Fibroblast of lung (primary cell): ENCODE results near the gene IGLON5. TPM values are rescaled to one million over a fixed set of nuclear protein-coding genes. Genes with fewer than 3 reads are reported as not detected.

ENCODE experiments used
- DNase-seq, 2 donors: peaks; one replicate each; pipeline versions ENCODE4 v3.0.0 to v3.0.0-alpha.2; 2010; ENCODE audit warnings: low read depth in 2 of 2
- H2AFZ ChIP-seq: 2 replicates; pipeline ENCODE4 v1.5.1; 2012; ENCODE audit warnings: low read length, control low read depth, inconsistent platforms
- H3K27ac ChIP-seq: 2 replicates; pipeline ENCODE4 v1.5.1; 2011; ENCODE audit warnings: low read length, control low read depth; ENCODE audit not compliant: insufficient read depth
- H3K27me3 ChIP-seq: 2 replicates; pipeline ENCODE4 v1.5.1; 2011; ENCODE audit warnings: mild to moderate bottlenecking, low read length; ENCODE audit not compliant: control insufficient read depth, insufficient read depth
- H3K36me3 ChIP-seq: 2 replicates; pipeline ENCODE4 v1.5.1; 2011; ENCODE audit warnings: low read length; ENCODE audit not compliant: control insufficient read depth, insufficient read depth
- H3K4me1 ChIP-seq: 2 replicates; pipeline ENCODE4 v1.5.1; 2011; ENCODE audit warnings: low read length; ENCODE audit not compliant: control insufficient read depth, insufficient read depth; ENCODE audit errors: extremely low read depth
- H3K4me2 ChIP-seq: 2 replicates; pipeline ENCODE4 v1.5.1; 2011; ENCODE audit warnings: low read length, control low read depth; ENCODE audit not compliant: insufficient read depth; ENCODE audit errors: extremely low read depth
- H3K4me3 ChIP-seq, 4 experiments: fragments of 200-600 bp in 1 of 4; sonication (generic) in 1 of 4; replicated peaks in 1 of 4; 2 replicates each; pipeline ENCODE4 v1.5.1; 2011 to 2016; ENCODE audit warnings: low read length in 4 of 4, low read depth in 3 of 4, mild to moderate bottlenecking in 3 of 4, control low read depth in 2 of 4, inconsistent platforms in 1 of 4, mixed read lengths in 1 of 4; ENCODE audit not compliant: insufficient read depth in 1 of 4; ENCODE audit errors: control extremely low read depth in 1 of 4
- H3K79me2 ChIP-seq: 2 replicates; pipeline ENCODE4 v1.5.1; 2012; ENCODE audit warnings: mild to moderate bottlenecking, low read length, inconsistent platforms; ENCODE audit not compliant: control insufficient read depth, insufficient read depth
- H3K9ac ChIP-seq: 2 replicates; pipeline ENCODE4 v1.5.1; 2011; ENCODE audit warnings: mild to moderate bottlenecking, low read length, control low read depth; ENCODE audit not compliant: insufficient read depth
- H3K9me3 ChIP-seq: 2 replicates; pipeline ENCODE4 v1.5.1; 2012; ENCODE audit warnings: low read depth, low read length; ENCODE audit not compliant: control insufficient read depth, insufficient read depth
- H4K20me1 ChIP-seq: 2 replicates; pipeline ENCODE4 v1.5.1; 2011; ENCODE audit warnings: low read length; ENCODE audit not compliant: control insufficient read depth, insufficient read depth; ENCODE audit errors: extremely low read depth
- EZH2 ChIP-seq: IDR thresholded peaks from 2 replicates; pipeline ENCODE4 v1.5.1; 2012; ENCODE audit warnings: low read length, control low read depth, mild to moderate bottlenecking; ENCODE audit errors: missing control alignments
- polyA plus RNA-seq, 2 donors: library from polyadenylated mRNA; depleted of rRNA in 1 of 2; stranded (reverse) in 1 of 2; unstranded in 1 of 2; fragments of >200 nt; gene quantifications; 2 replicates each; pipeline ENCODE4 v1.2.1, GENCODE V29; 2011 to 2012; ENCODE audit warnings: missing spikeins in 1 of 2
- total RNA-seq: library from RNA; depleted of rRNA; stranded (reverse); fragments of >200 nt; gene quantifications from 2 replicates; pipeline ENCODE4 v1.2.1, GENCODE V29; 2014
- TF ChIP-seq, protein P1 (sequence below), 2 donors: IDR thresholded peaks in 1 of 2; conservative IDR thresholded peaks in 1 of 2; 1 replicate in 1 of 2; 2 replicates in 1 of 2; pipeline ENCODE4 v1.5.1; 2011 to 2012; ENCODE audit warnings: low read length in 2 of 2, control low read depth in 1 of 2, inconsistent platforms in 1 of 2, low read depth in 1 of 2, mild to moderate bottlenecking in 1 of 2

IGLON5 gene
- total and polyA plus RNA-seq, 2 donors (not counting 1 experiment from before 2014, with no cell fraction given): not detected

DNA sequence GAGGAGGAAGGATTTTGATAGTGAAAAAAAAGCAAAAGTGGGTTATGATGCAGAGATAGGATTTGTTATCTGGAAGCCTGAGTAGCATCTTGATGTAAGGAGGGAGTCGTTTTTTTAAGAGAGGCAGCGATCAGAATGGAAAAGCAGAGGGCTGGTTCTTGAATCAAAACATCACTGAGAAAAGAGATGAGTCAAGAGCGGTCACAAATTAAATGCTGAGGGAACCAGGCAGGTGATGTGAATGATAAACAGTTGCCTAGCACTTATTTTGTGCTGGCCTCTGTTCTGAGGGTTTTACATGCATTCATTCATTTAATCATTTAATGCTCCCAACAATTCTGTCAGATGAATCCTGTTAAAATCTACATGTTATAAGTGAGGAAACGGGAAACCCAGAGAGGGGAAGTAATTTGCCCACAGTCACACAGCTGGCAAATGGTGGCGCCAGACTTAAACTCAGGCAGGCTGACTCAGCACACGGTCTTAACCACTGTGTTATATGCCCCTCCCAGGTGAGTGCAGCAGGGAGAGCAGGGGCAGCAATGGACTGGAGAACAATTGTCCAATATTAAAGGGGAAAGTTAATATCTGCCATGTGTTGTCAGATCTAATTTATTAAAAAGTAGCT, 39.1 kb upstream of the IGLON5 start:
- Histone ChIP-seq H2AFZ (no peak overlapping the region), H3K4me3 (no peak overlapping the region), H3K9me3 (no peaks in the 10 kb centered on the region), H4K20me1 (no peaks in the 10 kb centered on the region), H3K4me2 (no peak overlapping the region), H3K9ac (no peak overlapping the region), H3K79me2 (no peaks in the 10 kb centered on the region), H3K4me1 (no peaks in the 10 kb centered on the region), H3K27ac (no peak overlapping the region), H3K27me3 (no peaks in the 10 kb centered on the region), H3K36me3 (no peaks in the 10 kb centered on the region)
- no peak for TF ChIP-seq EZH2
- TF ChIP-seq, protein P1, sequence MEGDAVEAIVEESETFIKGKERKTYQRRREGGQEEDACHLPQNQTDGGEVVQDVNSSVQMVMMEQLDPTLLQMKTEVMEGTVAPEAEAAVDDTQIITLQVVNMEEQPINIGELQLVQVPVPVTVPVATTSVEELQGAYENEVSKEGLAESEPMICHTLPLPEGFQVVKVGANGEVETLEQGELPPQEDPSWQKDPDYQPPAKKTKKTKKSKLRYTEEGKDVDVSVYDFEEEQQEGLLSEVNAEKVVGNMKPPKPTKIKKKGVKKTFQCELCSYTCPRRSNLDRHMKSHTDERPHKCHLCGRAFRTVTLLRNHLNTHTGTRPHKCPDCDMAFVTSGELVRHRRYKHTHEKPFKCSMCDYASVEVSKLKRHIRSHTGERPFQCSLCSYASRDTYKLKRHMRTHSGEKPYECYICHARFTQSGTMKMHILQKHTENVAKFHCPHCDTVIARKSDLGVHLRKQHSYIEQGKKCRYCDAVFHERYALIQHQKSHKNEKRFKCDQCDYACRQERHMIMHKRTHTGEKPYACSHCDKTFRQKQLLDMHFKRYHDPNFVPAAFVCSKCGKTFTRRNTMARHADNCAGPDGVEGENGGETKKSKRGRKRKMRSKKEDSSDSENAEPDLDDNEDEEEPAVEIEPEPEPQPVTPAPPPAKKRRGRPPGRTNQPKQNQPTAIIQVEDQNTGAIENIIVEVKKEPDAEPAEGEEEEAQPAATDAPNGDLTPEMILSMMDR (conservative IDR thresholded peaks at IDR 0.05 in 1 of 2, IDR thresholded peaks at IDR 0.05 in 1 of 2; ENCODE audit: low read depth in 1 of 2, low read length in 2 of 2): no peak
- no peak for DNase-seq

DNA sequence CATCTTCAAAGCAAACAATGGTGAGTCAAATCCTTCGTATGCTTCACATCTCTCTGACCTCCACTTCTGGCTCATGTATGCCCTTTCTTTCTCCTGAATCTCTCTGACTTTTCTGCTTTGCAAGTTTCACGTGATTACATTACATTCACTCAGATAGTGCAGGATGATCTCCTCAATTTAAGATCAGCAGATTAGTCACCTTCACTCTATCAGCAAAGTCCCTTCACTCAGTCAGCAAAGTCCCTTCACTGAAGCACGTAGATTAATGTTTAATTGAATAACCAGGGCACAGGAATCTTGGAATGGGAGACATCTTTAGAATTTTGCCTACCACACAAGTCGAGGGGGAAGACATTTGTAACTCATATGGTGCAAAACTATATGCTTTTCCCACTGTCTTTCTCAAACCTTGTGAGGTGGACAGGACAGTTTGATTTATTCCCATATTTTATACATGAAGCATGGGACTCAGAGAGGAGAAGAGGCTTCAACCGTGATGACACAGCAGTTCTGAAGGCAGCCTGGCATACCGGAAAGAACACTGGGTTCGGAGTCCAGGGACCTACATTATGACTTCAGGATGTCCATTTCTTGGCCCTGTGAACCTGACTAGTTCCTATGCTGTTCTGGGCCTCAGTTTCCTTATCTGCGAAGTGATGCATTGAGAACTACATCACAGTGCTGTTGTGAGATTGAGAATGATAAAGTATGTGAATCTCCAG, 37.2 kb upstream of the IGLON5 start:
- no peaks in the 10 kb centered on the region for H4K20me1 ChIP-seq
- no peaks in the 10 kb centered on the region for H3K79me2 ChIP-seq
- H3K4me2 ChIP-seq: no peak overlapping the region
- H3K9me3 ChIP-seq: no peaks in the 10 kb centered on the region
- no peak overlapping the region for H2AFZ ChIP-seq
- H3K36me3 ChIP-seq: no peaks in the 10 kb centered on the region
- H3K27ac ChIP-seq: no peak overlapping the region
- H3K4me3 ChIP-seq: no peak overlapping the region
- no peaks in the 10 kb centered on the region for H3K27me3 ChIP-seq
- DNase-seq: no peak
- H3K4me1 ChIP-seq: no peaks in the 10 kb centered on the region
- H3K9ac ChIP-seq: no peak overlapping the region
- TF ChIP-seq, protein P1 (conservative IDR thresholded peaks at IDR 0.05 in 1 of 2, IDR thresholded peaks at IDR 0.05 in 1 of 2; ENCODE audit: low read depth in 1 of 2, low read length in 2 of 2): no peak

DNA sequence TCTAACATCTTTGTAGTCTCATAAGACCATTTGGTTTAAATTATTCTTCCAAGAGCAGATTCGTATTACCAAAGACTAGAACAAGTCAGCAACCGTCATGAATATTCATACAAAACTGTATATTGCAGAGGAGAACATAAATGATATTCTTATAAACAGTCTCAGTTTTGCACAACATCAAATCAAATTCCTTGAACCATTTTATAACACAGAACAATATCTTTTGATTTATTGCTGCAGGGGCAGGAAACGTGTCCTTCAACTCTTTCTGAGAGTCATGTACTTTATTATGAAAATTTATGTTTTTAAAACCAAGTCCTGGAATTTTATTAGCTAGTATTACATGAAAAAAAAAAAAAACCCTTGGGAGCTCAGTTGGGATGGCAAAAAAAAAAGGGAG, 34.3 kb upstream of the IGLON5 start:
- no peak for DNase-seq
- Histone ChIP-seq H3K36me3 (no peaks in the 10 kb centered on the region), H3K9ac (no peak overlapping the region), H3K4me2 (no peak overlapping the region), H3K9me3 (no peaks in the 10 kb centered on the region), H2AFZ (no peak overlapping the region), H3K27ac (no peak overlapping the region), H3K4me1 (no peaks in the 10 kb centered on the region), H4K20me1 (no peaks in the 10 kb centered on the region), H3K4me3 (no peak overlapping the region), H3K79me2 (no peaks in the 10 kb centered on the region), H3K27me3 (no peaks in the 10 kb centered on the region)
- TF ChIP-seq EZH2: no peak
- TF ChIP-seq, protein P1 (conservative IDR thresholded peaks at IDR 0.05 in 1 of 2, IDR thresholded peaks at IDR 0.05 in 1 of 2; ENCODE audit: low read depth in 1 of 2, low read length in 2 of 2): no peak
